Left lung (tissue), 10 donors: ENCODE measurements around the gene TSPAN11. TPM values are rescaled to one million over a fixed set of nuclear protein-coding genes. Genes with fewer than 3 reads are reported as not detected.
A peak's percentile ranks its signal among the peaks of the same experiment; 100 is the strongest.

Source experiments
- ATAC-seq: fragments of 200-7000 bp; cut with Tn5 transposase; one replicate; pipeline ENCODE4 v1.9.1; 2020; ENCODE audit warnings: moderate library complexity
- DNase-seq, 4 donors: peaks; one replicate each; pipeline ENCODE4 v3.0.0-alpha.2; 2013 to 2020
- H3K27ac ChIP-seq, 2 donors: fragments of 200-600 bp; sonication (generic) in 1 of 2; one replicate each; pipeline versions ENCODE4 v1.5.0 to v1.8.0; 2020 to 2021
- H3K27me3 ChIP-seq, 2 donors: fragments of 200-600 bp; sonication (generic) in 1 of 2; one replicate each; pipeline versions ENCODE4 v1.5.0 to v1.8.0; 2020 to 2021
- H3K36me3 ChIP-seq, 2 donors: fragments of 200-600 bp; sonication (generic) in 1 of 2; one replicate each; pipeline versions ENCODE4 v1.5.0 to v1.8.0; 2020 to 2021
- H3K4me1 ChIP-seq, 2 donors: fragments of 200-600 bp; one replicate each; pipeline ENCODE4 v1.8.0; 2021
- H3K4me3 ChIP-seq, 2 donors: fragments of 200-600 bp; sonication (generic) in 1 of 2; one replicate each; pipeline versions ENCODE4 v1.5.0 to v1.8.0; 2020 to 2021; ENCODE audit warnings: mild to moderate bottlenecking in 1 of 2
- H3K9me3 ChIP-seq, 2 donors: fragments of 200-600 bp; sonication (generic) in 1 of 2; one replicate each; pipeline versions ENCODE4 v1.5.0 to v1.8.0; 2020 to 2021
- CTCF ChIP-seq, 2 donors: fragments of 200-600 bp; sonication (generic) in 1 of 2; IDR thresholded peaks; one replicate each; pipeline versions ENCODE4 v1.5.0 to v1.8.0; 2021; ENCODE audit warnings: antibody characterized with exemption in 2 of 2
- intact Hi-C, 2 donors: fragments of 100-400 bp; cut with DNase I; formaldehyde crosslinking; loops; one replicate each; pipeline versions ENCODE4 v1.11.2 to v1.14.2; 2022
- polyA plus RNA-seq, 6 donors: library from polyadenylated mRNA; unstranded; fragments of 120-200 nt; gene quantifications; one replicate each; pipeline ENCODE4 v1.2.1, GENCODE V29; 2013; ENCODE audit not compliant: insufficient read length in 6 of 6
- total RNA-seq, 2 donors: library from RNA; stranded (reverse); fragmentation: NEBNext Ultra II Directional; extraction: Animal tissue kit (Norgen Biotek cat#: 25700); gene quantifications; one replicate each; pipeline ENCODE4 v1.2.1, GENCODE V29; 2021
- donor health status: DM: no; HTN: yes; CAD: no.
- donor health status: DM: no; HTN: no; CAD: no.

TSPAN11 gene
- total and polyA plus RNA-seq, 8 donors: 4.1 to 18.2 (median 14.7) TPM

- Histone ChIP-seq H3K27me3 (peaks cover 0 to 6% of the 10 kb centered on the region in 2 donors), H3K4me1 (no peaks in the 10 kb centered on the region), H3K36me3 (no peaks in the 10 kb centered on the region), H3K4me3 (no peak overlapping the region), H3K9me3 (no peaks in the 10 kb centered on the region), H3K27ac (no peak overlapping the region)
- DNase-seq (no peak), ATAC-seq (no peak)
- TF ChIP-seq CTCF (IDR thresholded peaks at IDR 0.05): no peak
- intact Hi-C loops: no loop called here
Measured at GRCh38 chr12:30880061-30880460, 46.5 kb upstream of the TSPAN11 start.

GRCh38 chr12:30880813-30881212, 45.7 kb upstream of the TSPAN11 start:
- TF ChIP-seq CTCF (IDR thresholded peaks at IDR 0.05): no peak
- Histone ChIP-seq H3K36me3 (no peaks in the 10 kb centered on the region), H3K4me1 (no peaks in the 10 kb centered on the region), H3K4me3 (no peak overlapping the region), H3K27ac (no peak overlapping the region), H3K27me3 (peaks cover 0 to 6% of the 10 kb centered on the region in 2 donors), H3K9me3 (peaks cover 0 to 2% of the 10 kb centered on the region in 2 donors)
- DNase-seq: no peak
- ATAC-seq: no peak
- intact Hi-C loops: no loop called here

- Histone ChIP-seq H3K27me3 (peaks cover 0 to 6% of the 10 kb centered on the region in 2 donors), H3K9me3 (peaks cover 0 to 21% of the 10 kb centered on the region in 2 donors), H3K36me3 (no peaks in the 10 kb centered on the region), H3K4me1 (no peaks in the 10 kb centered on the region), H3K27ac (no peak overlapping the region), H3K4me3 (no peak overlapping the region)
- ATAC-seq (no peak), DNase-seq (no peak)
- TF ChIP-seq CTCF (IDR thresholded peaks at IDR 0.05): peak in 1 of 2 donors; percentile 23
- intact Hi-C loops: no loop called here
Measured at GRCh38 chr12:30882706-30883105, 43.8 kb upstream of the TSPAN11 start.

GRCh38 chr12:30884799-30885198, 41.7 kb upstream of the TSPAN11 start:
- peaks cover 0 to 4% of the 10 kb centered on the region in 2 donors for H3K27me3 ChIP-seq
- intact Hi-C loops: no loop called here
- peak; percentile 44 for ATAC-seq
- no peaks in the 10 kb centered on the region for H3K36me3 ChIP-seq
- no peak overlapping the region for H3K27ac ChIP-seq
- no peak overlapping the region for H3K4me3 ChIP-seq
- peaks cover 0 to 35% of the 10 kb centered on the region in 2 donors for H3K9me3 ChIP-seq
- no peak for TF ChIP-seq CTCF (IDR thresholded peaks at IDR 0.05)
- no peak for DNase-seq
- no peaks in the 10 kb centered on the region for H3K4me1 ChIP-seq

- ATAC-seq (peak; percentile 33), DNase-seq (no peak)
- Histone ChIP-seq H3K36me3 (no peaks in the 10 kb centered on the region), H3K9me3 (peaks cover 0 to 35% of the 10 kb centered on the region in 2 donors), H3K27ac (no peak overlapping the region), H3K4me1 (no peaks in the 10 kb centered on the region), H3K4me3 (no peak overlapping the region), H3K27me3 (no peaks in the 10 kb centered on the region)
- intact Hi-C loops: no loop called here
- no peak for TF ChIP-seq CTCF (IDR thresholded peaks at IDR 0.05)
Measured at GRCh38 chr12:30885321-30885720, 41.2 kb upstream of the TSPAN11 start.
